Iris pigment epithelial cell (primary cell): ENCODE measurements around the gene SSBP2.
A peak's percentile ranks its signal among the peaks of the same experiment; 100 is the strongest.

Experiments
- DNase-seq: peaks from one replicate; pipeline ENCODE4 v3.0.0-alpha.2; 2011; ENCODE audit warnings: low read depth

The SSBP2 gene

GRCh38 chr5:81767097-81767496 is 16.2 kb upstream of the SSBP2 start:
- no peak for DNase-seq

- DNase-seq = no peak
These were observed 15.7 kb upstream of the SSBP2 start for GRCh38 chr5:81766611-81767010.

- no peak for DNase-seq
These were observed 12.5 kb upstream of the SSBP2 start for GRCh38 chr5:81763294-81763928.

- DNase-seq = no peak
These were observed 12.0 kb upstream of the SSBP2 start for GRCh38 chr5:81762853-81763252.

- DNase-seq = peak; percentile 44
These were observed 11.5 kb upstream of the SSBP2 start for GRCh38 chr5:81762401-81762800.

- no peak for DNase-seq
These were observed 11.1 kb upstream of the SSBP2 start for GRCh38 chr5:81761970-81762369.

- no peak for DNase-seq
These were observed 10.4 kb upstream of the SSBP2 start for GRCh38 chr5:81761270-81761669.

- DNase-seq = no peak
These were observed 9.6 kb upstream of the SSBP2 start for GRCh38 chr5:81760521-81760920.

GRCh38 chr5:81759632-81760005 is 8.7 kb upstream of the SSBP2 start:
- no peak for DNase-seq

- no peak for DNase-seq
These were observed 6.5 kb upstream of the SSBP2 start for GRCh38 chr5:81757404-81757803.

- DNase-seq = no peak
These were observed 5.1 kb upstream of the SSBP2 start for GRCh38 chr5:81756016-81756415.

- DNase-seq = peak; percentile 93
These were observed 4.4 kb upstream of the SSBP2 start for GRCh38 chr5:81755320-81755719.

- DNase-seq = no peak
These were observed 3.7 kb upstream of the SSBP2 start for GRCh38 chr5:81754621-81755020.

- no peak for DNase-seq
These were observed 2.5 kb upstream of the SSBP2 start for GRCh38 chr5:81753429-81753828.

- DNase-seq = no peak
These were observed 1.7 kb upstream of the SSBP2 start for GRCh38 chr5:81752644-81752963.

- DNase-seq = no peak
These were observed 1.1 kb upstream of the SSBP2 start for GRCh38 chr5:81751836-81752643.

GRCh38 chr5:81750308-81751008 is 439 bp downstream of the SSBP2 start:
- DNase-seq = no peak

- no peak for DNase-seq
These were observed 1.2 kb downstream of the SSBP2 start for GRCh38 chr5:81749561-81750307.

- DNase-seq = no peak
These were observed 1.7 kb downstream of the SSBP2 start for GRCh38 chr5:81749192-81749560.

- no peak for DNase-seq
These were observed 2.3 kb downstream of the SSBP2 start for GRCh38 chr5:81748556-81748955.

- no peak for DNase-seq
These were observed 3.9 kb downstream of the SSBP2 start for GRCh38 chr5:81747030-81747429.

- DNase-seq = no peak
These were observed 10.1 kb downstream of the SSBP2 start for GRCh38 chr5:81740758-81741157.

- no peak for DNase-seq
These were observed 11.6 kb downstream of the SSBP2 start for GRCh38 chr5:81739291-81739690.
